Chondrocyte (in vitro differentiated cells): ENCODE measurements around the gene NPLOC4. TPM values are rescaled to one million over a fixed set of nuclear protein-coding genes. Genes with fewer than 3 reads are reported as not detected.

Source experiments
- DNase-seq: peaks from one replicate; pipeline ENCODE4 v3.0.0; 2021; ENCODE audit warnings: mixed read lengths, low spot score
- H3K27ac Mint-ChIP-seq: one replicate; pipeline ENCODE4 v1.8.0; 2021; ENCODE audit warnings: mild to moderate bottlenecking, moderate library complexity, mixed read lengths; ENCODE audit not compliant: unreplicated experiment
- H3K27me3 Mint-ChIP-seq: 2 replicates; pipeline ENCODE4 v1.8.0; 2021; ENCODE audit warnings: low read depth, mixed read lengths
- H3K36me3 Mint-ChIP-seq: 2 replicates; pipeline ENCODE4 v1.8.0; 2021; ENCODE audit warnings: low read depth, mixed read lengths
- H3K4me1 Mint-ChIP-seq: 2 replicates; pipeline ENCODE4 v1.8.0; 2021; ENCODE audit warnings: low read depth, mild to moderate bottlenecking, mixed read lengths
- H3K4me3 Mint-ChIP-seq: one replicate; pipeline ENCODE4 v1.8.0; 2021; ENCODE audit warnings: mild to moderate bottlenecking, moderate library complexity, mixed read lengths; ENCODE audit not compliant: unreplicated experiment
- H3K9me3 Mint-ChIP-seq: 2 replicates; pipeline ENCODE4 v1.8.0; 2021; ENCODE audit warnings: low read depth, mixed read lengths
- total RNA-seq: library from RNA; stranded (reverse); gene quantifications from 3 replicates; pipeline ENCODE4 v1.2.1, GENCODE V29; 2021
- TF ChIP-seq, protein P1 (sequence below): fragments of 200-600 bp; sonication (generic); IDR thresholded peaks from 2 replicates; pipeline ENCODE4 v1.5.0; 2021; ENCODE audit warnings: antibody characterized with exemption, mild to moderate bottlenecking, moderate library complexity

The NPLOC4 gene
- total RNA-seq, 1 donor from 2014 or later: 110 TPM

DNA sequence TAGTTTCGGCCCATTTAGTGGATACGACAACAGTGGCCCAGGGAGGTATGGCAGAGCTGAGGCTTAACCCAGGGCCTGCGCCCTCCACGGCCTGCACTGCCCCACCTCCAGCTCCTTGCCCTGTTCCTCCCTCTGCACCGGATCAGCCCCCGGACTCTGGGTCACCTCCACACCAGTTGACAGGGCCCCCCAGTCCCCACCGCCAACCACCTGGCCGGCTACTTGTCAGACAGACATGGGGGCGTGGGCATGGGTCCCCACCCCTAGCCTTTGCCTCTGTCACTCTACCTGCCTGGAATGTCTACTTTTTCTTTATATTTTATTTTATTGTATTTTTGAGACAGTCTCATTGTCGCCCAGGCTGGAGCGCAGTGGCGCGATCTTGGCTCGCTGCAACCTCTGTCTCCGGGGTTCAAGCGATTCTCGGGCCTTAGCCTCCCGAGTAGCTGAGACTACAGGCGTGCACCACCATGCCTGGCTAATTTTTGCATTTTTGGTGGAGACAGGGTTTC, 121.3 kb downstream of the NPLOC4 start:
- Mint-ChIP-seq H3K27ac (peak overlapping the region; percentile 84), H3K27me3 (no peaks in the 10 kb centered on the region), H3K9me3 (no peaks in the 10 kb centered on the region), H3K4me3 (peak overlapping the region; percentile 87), H3K36me3 (peaks cover 17% of the 10 kb centered on the region), H3K4me1 (peaks cover 25% of the 10 kb centered on the region)
- peak; percentile 89 for DNase-seq
- TF ChIP-seq, protein P1, sequence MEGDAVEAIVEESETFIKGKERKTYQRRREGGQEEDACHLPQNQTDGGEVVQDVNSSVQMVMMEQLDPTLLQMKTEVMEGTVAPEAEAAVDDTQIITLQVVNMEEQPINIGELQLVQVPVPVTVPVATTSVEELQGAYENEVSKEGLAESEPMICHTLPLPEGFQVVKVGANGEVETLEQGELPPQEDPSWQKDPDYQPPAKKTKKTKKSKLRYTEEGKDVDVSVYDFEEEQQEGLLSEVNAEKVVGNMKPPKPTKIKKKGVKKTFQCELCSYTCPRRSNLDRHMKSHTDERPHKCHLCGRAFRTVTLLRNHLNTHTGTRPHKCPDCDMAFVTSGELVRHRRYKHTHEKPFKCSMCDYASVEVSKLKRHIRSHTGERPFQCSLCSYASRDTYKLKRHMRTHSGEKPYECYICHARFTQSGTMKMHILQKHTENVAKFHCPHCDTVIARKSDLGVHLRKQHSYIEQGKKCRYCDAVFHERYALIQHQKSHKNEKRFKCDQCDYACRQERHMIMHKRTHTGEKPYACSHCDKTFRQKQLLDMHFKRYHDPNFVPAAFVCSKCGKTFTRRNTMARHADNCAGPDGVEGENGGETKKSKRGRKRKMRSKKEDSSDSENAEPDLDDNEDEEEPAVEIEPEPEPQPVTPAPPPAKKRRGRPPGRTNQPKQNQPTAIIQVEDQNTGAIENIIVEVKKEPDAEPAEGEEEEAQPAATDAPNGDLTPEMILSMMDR: no peak

DNA sequence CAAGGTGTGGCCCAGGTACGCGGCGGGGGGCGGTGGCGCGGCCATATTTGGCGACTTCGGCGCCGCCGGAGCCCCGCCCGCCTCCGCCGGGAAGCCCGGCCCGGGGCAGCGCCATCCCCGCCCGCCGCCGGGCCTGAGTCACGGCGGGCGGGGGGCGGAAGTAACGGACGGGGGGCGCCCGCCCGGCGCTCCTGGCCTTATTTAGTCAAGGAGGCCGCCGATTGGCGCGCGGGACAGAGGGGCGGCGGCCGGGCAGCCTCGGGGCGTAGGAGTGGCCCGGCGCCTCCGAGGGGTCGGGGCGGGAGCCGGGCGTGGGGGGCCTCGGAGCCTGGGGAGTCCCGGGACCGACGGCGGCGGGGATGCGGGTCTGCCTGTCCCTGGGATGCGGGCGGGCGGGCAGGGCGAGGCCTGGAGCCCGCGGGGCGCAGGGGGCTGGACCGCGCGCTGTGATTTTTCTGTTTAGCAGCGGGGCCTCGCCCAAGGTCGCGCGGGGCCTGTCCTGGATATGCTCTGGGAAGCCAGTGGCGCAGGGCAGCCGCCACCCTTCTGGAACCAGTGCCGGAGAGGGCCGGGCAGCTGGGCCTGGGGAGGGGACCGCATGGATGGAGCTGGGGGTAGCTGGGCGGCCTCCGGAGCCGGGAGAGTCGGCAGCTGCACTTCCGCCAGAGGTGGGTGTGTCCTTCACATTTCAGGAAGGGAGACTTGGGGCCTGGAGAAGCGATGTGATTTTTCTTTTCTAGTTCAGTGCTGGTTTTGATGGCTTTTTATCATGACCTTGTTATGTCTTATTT, 122.0 kb downstream of the NPLOC4 start:
- TF ChIP-seq, protein P1: peak; percentile 19
- Mint-ChIP-seq H3K9me3 (no peaks in the 10 kb centered on the region), H3K36me3 (peaks cover 23% of the 10 kb centered on the region), H3K4me3 (peak overlapping the region; percentile 87), H3K27me3 (no peaks in the 10 kb centered on the region), H3K4me1 (peaks cover 24% of the 10 kb centered on the region), H3K27ac (peak overlapping the region; percentile 84)
- DNase-seq: peak; percentile 96

DNA sequence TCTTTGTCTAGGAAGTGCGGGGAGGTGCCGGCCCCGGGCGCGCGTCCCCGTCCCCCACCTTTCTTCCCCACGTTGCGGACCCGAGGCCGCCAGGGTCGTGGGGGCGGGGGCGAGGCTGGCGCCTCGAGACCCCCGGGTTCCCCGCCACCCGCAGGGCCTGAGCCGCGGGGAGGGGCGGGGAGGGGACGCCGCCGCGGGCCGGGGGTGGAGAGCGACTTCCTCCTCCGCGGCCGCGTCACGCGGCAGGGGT, 122.5 kb downstream of the NPLOC4 start:
- Mint-ChIP-seq H3K27ac (peak overlapping the region; percentile 85), H3K9me3 (no peaks in the 10 kb centered on the region), H3K4me1 (peaks cover 27% of the 10 kb centered on the region), H3K27me3 (no peaks in the 10 kb centered on the region), H3K36me3 (peaks cover 29% of the 10 kb centered on the region), H3K4me3 (peak overlapping the region; percentile 73)
- TF ChIP-seq, protein P1: no peak
- no peak for DNase-seq

DNA sequence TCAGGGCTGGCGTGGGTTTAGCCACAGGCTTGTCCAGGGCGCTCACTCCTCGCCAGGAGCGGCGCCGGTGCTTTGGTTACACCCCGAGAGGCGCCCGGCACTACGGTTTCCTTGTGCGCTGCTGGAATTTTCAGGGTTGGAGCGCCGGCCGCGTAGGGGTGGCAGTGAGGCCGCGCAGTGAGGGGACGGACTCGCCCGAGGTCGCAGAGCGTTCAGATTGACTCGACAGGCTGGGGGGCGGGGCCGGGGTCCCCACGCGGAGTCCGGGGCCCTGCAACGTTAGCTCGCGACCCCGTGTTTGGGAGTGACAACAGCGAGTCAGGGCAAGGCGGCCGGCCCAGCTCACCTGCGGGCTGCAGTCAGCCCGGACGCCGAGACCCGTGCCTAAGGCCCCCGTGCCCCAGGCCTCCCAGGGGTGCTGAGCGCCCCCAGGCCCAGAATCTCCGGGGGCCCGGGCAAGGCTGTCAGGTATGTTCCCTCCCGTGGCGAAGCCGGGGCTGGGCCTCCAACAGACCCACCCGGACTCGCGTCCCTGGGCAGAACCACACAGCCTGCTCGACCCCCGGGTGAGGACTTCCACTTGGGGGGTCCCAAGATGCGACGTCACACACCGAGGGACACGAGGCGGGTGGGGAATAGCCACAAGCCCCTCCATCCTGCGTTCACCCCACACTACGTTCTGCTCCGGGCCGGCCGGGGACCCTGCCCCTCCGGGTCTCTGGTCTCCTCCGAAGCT, 123.0 kb downstream of the NPLOC4 start:
- H3K9me3 Mint-ChIP-seq: no peaks in the 10 kb centered on the region
- H3K27ac Mint-ChIP-seq: peak overlapping the region; percentile 93
- no peaks in the 10 kb centered on the region for H3K27me3 Mint-ChIP-seq
- peaks cover 34% of the 10 kb centered on the region for H3K36me3 Mint-ChIP-seq
- TF ChIP-seq, protein P1: peak; percentile 9
- peaks cover 32% of the 10 kb centered on the region for H3K4me1 Mint-ChIP-seq
- H3K4me3 Mint-ChIP-seq: peak overlapping the region; percentile 73
- DNase-seq: peak; percentile 95

DNA sequence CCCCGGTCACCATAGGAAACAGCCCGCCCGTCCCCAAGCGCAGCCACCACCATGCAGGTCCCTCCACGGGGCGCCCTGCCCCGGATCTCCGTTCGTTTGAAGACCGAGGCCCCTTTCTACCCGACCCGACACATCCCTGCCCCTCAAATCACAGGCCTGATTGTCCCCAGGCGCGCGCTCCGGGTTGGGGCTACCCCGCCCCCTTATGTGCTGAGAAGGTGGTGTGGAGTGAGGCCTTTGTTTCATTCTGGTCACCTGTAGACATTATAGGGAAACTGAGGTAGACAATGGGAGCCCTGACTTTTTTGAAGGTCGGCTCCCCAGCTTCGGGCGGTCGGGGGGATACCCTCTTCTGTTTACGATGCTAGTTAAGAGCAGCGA, 123.5 kb downstream of the NPLOC4 start:
- TF ChIP-seq, protein P1: no peak
- no peaks in the 10 kb centered on the region for H3K9me3 Mint-ChIP-seq
- H3K36me3 Mint-ChIP-seq: peaks cover 38% of the 10 kb centered on the region
- peaks cover 33% of the 10 kb centered on the region for H3K4me1 Mint-ChIP-seq
- DNase-seq: peak; percentile 87
- peak overlapping the region; percentile 73 for H3K4me3 Mint-ChIP-seq
- peak overlapping the region; percentile 93 for H3K27ac Mint-ChIP-seq
- H3K27me3 Mint-ChIP-seq: no peaks in the 10 kb centered on the region
